HCT116 (cell line): ENCODE results near the gene REXO5. TPM values are rescaled to one million over a fixed set of nuclear protein-coding genes. Genes with fewer than 3 reads are reported as not detected.

Experiments used
- ATAC-seq: fragments of 200-7000 bp; cut with Tn5 transposase; 2 replicates; pipeline ENCODE4 v1.9.1; 2020; ENCODE audit warnings: mild to moderate bottlenecking, moderate library complexity
- BruUV-seq: library from RNA; stranded (reverse); fragments of 400-500 nt; replicated peaks from 2 replicates; lab custom pipeline; 2021; lab: Mats Ljungman, UMichigan
- CTCF ChIA-PET: fragments of 300-600 bp; sonication (Branson Sonifier 250); formaldehyde crosslinking; loops from one replicate; lab custom pipeline; 2021; ENCODE audit warnings: antibody characterized with exemption; lab: Charles Lee
- POLR2A ChIA-PET: fragments of 300-600, 350-600 bp; sonication (Branson Sonifier 250); formaldehyde crosslinking; loops from one replicate; lab custom pipeline; 2021; ENCODE audit warnings: antibody characterized with exemption; lab: Charles Lee
- RAD21 ChIA-PET, 2 experiments: fragments of 300-600 bp; sonication (Branson Sonifier 250); formaldehyde crosslinking; loops; one replicate each; lab custom pipeline; 2023; ENCODE audit warnings: low total read pairs in 2 of 2; ENCODE audit not compliant: uncharacterized antibody in 2 of 2, unreplicated experiment in 2 of 2, low non-redundant PET in 1 of 2; lab: Charles Lee
- DNase-seq: peaks from one replicate; pipeline ENCODE4 v3.0.0-alpha.2; 2010; ENCODE audit warnings: low read depth, low spot score
- H2AFZ ChIP-seq: fragments of 200-600 bp; shearing (Covaris generic), sonication (generic); 2 replicates; pipeline ENCODE4 v1.6.1; 2017; ENCODE audit warnings: low read depth, mixed run types, mixed read lengths, antibody characterized with exemption, low read length; ENCODE audit not compliant: poor library complexity, severe bottlenecking
- H3K27ac ChIP-seq: 2 replicates; pipeline ENCODE4 v1.5.1; 2012; ENCODE audit warnings: low read depth, low read length
- H3K27me3 ChIP-seq: fragments of 200-600 bp; sonication (generic); 2 replicates; pipeline ENCODE4 v1.6.1; 2016; ENCODE audit warnings: mixed run types, low read length, mixed read lengths; ENCODE audit not compliant: insufficient read depth
- H3K36me3 ChIP-seq, 2 experiments: fragments of 200-500 bp in 1 of 2; fragments of 200-600 bp in 1 of 2; sonication (Bioruptor generic) in 1 of 2; sonication (generic) in 1 of 2; 2 replicates each; pipeline versions ENCODE4 v1.5.1 to v1.6.1; 2014 to 2016; ENCODE audit warnings: low read length in 2 of 2, inconsistent platforms in 1 of 2, mixed read lengths in 1 of 2, mixed run types in 1 of 2; ENCODE audit not compliant: insufficient read depth in 2 of 2, control insufficient read depth in 1 of 2
- H3K4me1 ChIP-seq, 2 experiments: fragments of 200-600 bp in 1 of 2; sonication (generic) in 1 of 2; 2 replicates each; pipeline versions ENCODE4 v1.5.1 to v1.6.1; 2012 to 2017; ENCODE audit warnings: low read length in 2 of 2, inconsistent platforms in 1 of 2, mild to moderate bottlenecking in 1 of 2, mixed read lengths in 1 of 2, mixed run types in 1 of 2, moderate library complexity in 1 of 2; ENCODE audit not compliant: insufficient read depth in 2 of 2, control insufficient read depth in 1 of 2
- H3K4me2 ChIP-seq: fragments of 200-600 bp; sonication (generic); 2 replicates; pipeline ENCODE4 v1.6.1; 2017; ENCODE audit warnings: mixed run types, low read length, mixed read lengths
- H3K4me3 ChIP-seq, 2 experiments: fragments of 200-600 bp in 1 of 2; sonication (generic) in 1 of 2; replicated peaks in 1 of 2; 2 replicates each; pipeline ENCODE4 v1.5.1; 2011 to 2016; ENCODE audit warnings: low read length in 2 of 2, control low read depth in 1 of 2, low read depth in 1 of 2, mild to moderate bottlenecking in 1 of 2, mixed read lengths in 1 of 2, mixed run types in 1 of 2
- H3K79me2 ChIP-seq: fragments of 200-600 bp; sonication (generic); 2 replicates; pipeline ENCODE4 v1.6.1; 2017; ENCODE audit warnings: mild to moderate bottlenecking, mixed run types, low read length, moderate library complexity, mixed read lengths; ENCODE audit not compliant: insufficient read depth
- H3K9ac ChIP-seq: fragments of 200-600 bp; sonication (generic); 2 replicates; pipeline ENCODE4 v1.6.1; 2016; ENCODE audit warnings: low read length, mixed read lengths
- H3K9me2 ChIP-seq: fragments of 200-600 bp; sonication (generic), shearing (Covaris generic); 2 replicates; pipeline ENCODE4 v1.6.1; 2017; ENCODE audit warnings: mixed run types, mild to moderate bottlenecking, moderate library complexity; ENCODE audit not compliant: insufficient read depth
- H3K9me3 ChIP-seq, 2 experiments: fragments of 200-500 bp in 1 of 2; fragments of 200-600 bp in 1 of 2; sonication (Bioruptor generic) in 1 of 2; sonication (generic) in 1 of 2; 2 replicates each; pipeline ENCODE4 v1.6.1; 2014 to 2017; ENCODE audit warnings: low read length in 2 of 2, mixed read lengths in 2 of 2, inconsistent platforms in 1 of 2, low read depth in 1 of 2, mild to moderate bottlenecking in 1 of 2, mixed run types in 1 of 2, moderate library complexity in 1 of 2; ENCODE audit not compliant: control insufficient read depth in 1 of 2, insufficient read depth in 1 of 2
- H4K20me1 ChIP-seq: fragments of 200-600 bp; sonication (generic), shearing (Covaris generic); 2 replicates; pipeline ENCODE4 v1.6.1; 2017; ENCODE audit warnings: mixed run types, mild to moderate bottlenecking, moderate library complexity; ENCODE audit not compliant: insufficient read depth
- CBX3 ChIP-seq: IDR thresholded peaks from 2 replicates; pipeline ENCODE4 v1.6.1; 2012; ENCODE audit warnings: low read depth
- EGR1 ChIP-seq: IDR thresholded peaks from 2 replicates; pipeline ENCODE4 v1.6.1; 2012; ENCODE audit warnings: low read depth
- ELF1 ChIP-seq: IDR thresholded peaks from 2 replicates; pipeline ENCODE4 v1.6.1; 2012; ENCODE audit warnings: low read depth, borderline replicate concordance
- EZH2phosphoT487 ChIP-seq: fragments of 200-600 bp; IDR thresholded peaks from 2 replicates; pipeline ENCODE4 v1.6.1; 2018; ENCODE audit warnings: antibody characterized with exemption, borderline replicate concordance
- FOSL1 ChIP-seq: IDR thresholded peaks from 2 replicates; pipeline ENCODE4 v1.6.1; 2012; ENCODE audit warnings: low read depth
- SIN3A ChIP-seq: IDR thresholded peaks from 2 replicates; pipeline ENCODE4 v1.6.1; 2012; ENCODE audit warnings: low read depth
- intact Hi-C: fragments of 100-400 bp; cut with micrococcal nuclease; formaldehyde crosslinking; loops from 2 replicates; pipeline ENCODE4 v1.10.0; 2022
- total RNA-seq: library from RNA; stranded (reverse); gene quantifications from one replicate; pipeline ENCODE4 v1.2.1, GENCODE V29; 2021; ENCODE audit not compliant: unreplicated experiment

REXO5 gene
- total RNA-seq, 1 experiment from 2014 or later = 10.5 TPM

DNA sequence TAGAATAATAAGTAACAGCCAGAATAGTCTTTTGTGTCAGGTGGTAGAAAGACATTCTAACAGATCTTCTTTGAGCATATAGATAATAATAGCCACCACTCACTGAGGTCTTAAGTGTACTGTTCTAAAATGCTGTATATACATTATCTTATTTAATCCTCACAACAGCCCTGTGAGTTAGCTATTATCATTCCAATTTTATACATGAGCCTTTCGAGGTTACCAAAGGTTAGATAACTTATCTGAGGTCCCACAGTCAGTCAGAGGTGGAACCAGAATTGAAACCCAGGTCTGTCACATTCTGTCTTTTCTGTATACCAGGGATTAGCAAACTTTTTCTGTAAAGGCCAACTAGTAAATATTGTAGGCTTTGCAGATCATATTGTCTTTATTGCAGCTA is 23.2 kb downstream of the REXO5 start:
- Histone ChIP-seq H3K27ac (no peak overlapping the region), H2AFZ (no peak overlapping the region), H3K9me2 (no peaks in the 10 kb centered on the region), H3K9ac (no peak overlapping the region), H3K4me3 (no peak overlapping the region), H3K36me3 (peaks cover 3 to 13% of the 10 kb centered on the region in 2 experiments; a peak in 2 of 4 replicates), H3K9me3 (no peaks in the 10 kb centered on the region), H4K20me1 (no peaks in the 10 kb centered on the region), H3K4me2 (no peak overlapping the region), H3K4me1 (no peaks in the 10 kb centered on the region), H3K27me3 (no peaks in the 10 kb centered on the region), H3K79me2 (no peaks in the 10 kb centered on the region)
- TF ChIP-seq EZH2phosphoT487 (no peak), EGR1 (no peak), ELF1 (no peak), CBX3 (no peak), FOSL1 (no peak)
- BruUV-seq = no TSS peak
- ChIA-PET CTCF (no interaction called here), POLR2A (no interaction called here), RAD21 (no interaction called here)
- no peak for ATAC-seq
- no peak for DNase-seq
- intact Hi-C loops = no loop called here

DNA sequence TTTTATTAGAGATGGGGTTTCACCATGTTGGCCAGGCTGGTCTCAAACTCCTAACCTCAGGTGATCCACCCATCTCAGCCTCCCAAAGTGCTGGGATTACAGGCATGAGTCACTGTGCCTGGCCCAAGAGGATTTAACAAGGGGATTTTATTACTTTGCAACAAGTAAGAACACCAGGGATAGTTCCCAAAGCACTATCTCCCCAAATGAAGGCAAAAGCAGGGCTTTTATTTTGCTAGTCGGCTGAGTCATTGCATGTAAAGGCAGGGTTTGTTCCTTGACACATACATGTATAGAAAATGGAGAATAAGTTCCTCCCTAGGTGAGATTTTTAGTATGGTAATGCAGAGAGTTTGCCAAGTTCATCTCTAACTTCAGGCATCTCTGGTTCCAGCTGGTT is 24.0 kb downstream of the REXO5 start:
- Histone ChIP-seq H3K4me2 (no peak overlapping the region), H3K4me1 (no peaks in the 10 kb centered on the region), H3K79me2 (no peaks in the 10 kb centered on the region), H4K20me1 (no peaks in the 10 kb centered on the region), H3K9me2 (no peaks in the 10 kb centered on the region), H2AFZ (no peak overlapping the region), H3K9me3 (no peaks in the 10 kb centered on the region), H3K27ac (no peak overlapping the region), H3K9ac (no peak overlapping the region), H3K27me3 (no peaks in the 10 kb centered on the region), H3K36me3 (peaks cover 3 to 13% of the 10 kb centered on the region in 2 experiments; a peak in 2 of 4 replicates), H3K4me3 (no peak overlapping the region)
- intact Hi-C loops = no loop called here
- no peak for ATAC-seq
- ChIA-PET RAD21 (no interaction called here), POLR2A (no interaction called here), CTCF (no interaction called here)
- DNase-seq = no peak
- no peak for TF ChIP-seq EZH2phosphoT487
- TF ChIP-seq SIN3A = no peak
- BruUV-seq = no TSS peak
